Activated T-cell treated with anti-CD3 and anti-CD28 coated beads, Interleukin-2, amount 50 U/mL, for 48 hours (primary cell): ENCODE measurements around the gene STOML2.
"Not testable (repeated sequence)": the region's sequence is repeated elsewhere in the genome, so short reads cannot be mapped to it uniquely, and the experiment has no call there.

ENCODE experiments used
- DNase-seq, 2 experiments: peaks; one replicate each; pipeline ENCODE4 v3.0.0-alpha.2; 2020

Gene STOML2

DNA sequence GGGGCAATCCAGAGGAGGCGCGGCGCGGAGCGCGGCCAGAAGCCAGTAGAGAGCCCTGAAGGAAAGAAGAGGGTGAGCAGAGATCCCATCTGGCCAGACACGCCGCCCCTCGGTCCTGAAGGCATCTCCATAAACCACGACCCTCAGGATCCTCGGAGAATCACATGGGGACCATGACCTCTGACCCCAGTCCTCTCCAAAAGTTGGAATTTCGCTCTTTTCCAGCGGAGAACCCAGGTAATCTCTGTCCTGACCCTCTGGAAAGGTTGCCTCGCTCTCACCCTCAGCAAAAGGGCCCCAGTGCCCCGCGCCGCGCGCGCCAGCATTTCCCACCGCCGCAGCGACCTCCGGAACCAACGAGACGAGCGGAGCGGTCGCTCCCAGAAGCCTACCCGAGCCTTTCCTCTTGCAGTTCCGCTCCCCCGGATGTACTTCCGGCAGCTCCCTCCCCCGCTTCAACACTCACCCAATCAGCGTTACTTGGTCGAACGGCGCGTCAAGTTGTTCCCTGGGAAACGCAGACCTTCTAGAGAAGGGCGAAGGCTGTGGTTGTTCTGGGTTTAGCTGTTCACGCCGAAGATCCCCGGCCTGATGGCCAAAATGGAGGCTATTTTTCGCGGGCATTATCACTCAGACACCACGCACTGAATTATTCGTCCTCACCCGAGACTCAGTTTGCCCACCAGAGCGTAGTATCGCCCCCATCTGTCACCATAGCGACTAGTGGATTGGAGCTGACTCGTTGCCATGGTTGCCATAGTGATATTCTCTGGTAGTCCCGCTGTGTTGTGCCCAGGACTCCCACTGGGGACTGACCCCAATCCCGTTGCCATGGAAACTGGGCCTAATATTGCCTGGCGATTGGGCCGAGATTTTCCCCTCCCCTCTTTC, at the start of gene STOML2:
TSS of gene STOML2 (minus strand) at position 363 of the 891 bp plus-strand sequence. CDS start at position 326, 37 bp downstream.
- peak; percentile 91 to 92 for DNase-seq

- not testable (repeated sequence) for DNase-seq
Measured at GRCh38 chr9:35147941-35148563, 45.1 kb upstream of the STOML2 start.

GRCh38 chr9:35142037-35142436, 39.1 kb upstream of the STOML2 start:
- DNase-seq = no peak

GRCh38 chr9:35140093-35140492, 37.2 kb upstream of the STOML2 start:
- DNase-seq = no peak

DNA sequence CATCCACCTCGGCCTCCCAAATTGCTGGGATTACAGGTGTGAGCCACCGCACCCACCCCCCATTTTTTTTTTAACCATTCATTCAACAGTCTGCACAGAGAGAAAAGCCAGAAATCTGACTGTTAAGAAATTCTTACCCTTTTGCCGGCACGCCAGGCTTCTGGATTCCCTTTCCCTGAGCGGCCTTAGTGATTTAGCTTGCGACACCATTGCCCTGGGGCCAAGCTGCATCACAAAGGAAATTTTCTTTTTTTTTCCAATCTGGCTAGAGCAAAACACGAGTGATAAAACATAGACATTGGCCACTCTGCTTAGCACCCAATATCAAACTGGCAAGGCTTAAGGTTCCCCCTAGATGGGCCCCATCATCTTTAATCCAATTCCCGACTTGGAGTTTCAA, 33.9 kb upstream of the STOML2 start:
- DNase-seq = no peak

- no peak for DNase-seq
Measured at GRCh38 chr9:35135988-35136387, 33.1 kb upstream of the STOML2 start.

GRCh38 chr9:35134920-35135319, 32.0 kb upstream of the STOML2 start:
- no peak for DNase-seq

GRCh38 chr9:35116898-35117551, 14.1 kb upstream of the STOML2 start:
- DNase-seq = peak; percentile 84 to 87

DNA sequence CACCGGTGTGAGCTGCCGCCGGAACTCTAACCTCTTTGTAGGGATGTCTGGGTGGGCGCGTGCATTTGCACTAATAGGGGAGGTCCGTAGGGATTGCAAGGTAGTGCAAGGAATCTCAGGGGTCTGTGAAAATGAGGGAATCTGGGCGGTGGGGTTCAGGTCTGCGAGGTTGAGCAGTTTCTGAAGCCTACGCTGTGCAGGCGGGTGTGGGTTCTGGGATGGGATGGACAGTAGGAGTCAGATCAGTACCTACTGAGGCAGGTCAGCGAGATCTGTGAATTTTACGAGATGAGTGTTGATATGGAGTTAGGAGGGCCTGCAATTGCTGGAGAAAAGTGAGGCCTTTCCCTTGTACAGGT, 13.6 kb upstream of the STOML2 start:
- no peak for DNase-seq

GRCh38 chr9:35115680-35116538, 13.0 kb upstream of the STOML2 start, which contains the start of gene ATOSB:
Gene ATOSB (minus strand): TSS chr9:35115862. CDS start chr9:35108274, 7,588 bp downstream.
- peak; percentile 94 to 95 for DNase-seq

DNA sequence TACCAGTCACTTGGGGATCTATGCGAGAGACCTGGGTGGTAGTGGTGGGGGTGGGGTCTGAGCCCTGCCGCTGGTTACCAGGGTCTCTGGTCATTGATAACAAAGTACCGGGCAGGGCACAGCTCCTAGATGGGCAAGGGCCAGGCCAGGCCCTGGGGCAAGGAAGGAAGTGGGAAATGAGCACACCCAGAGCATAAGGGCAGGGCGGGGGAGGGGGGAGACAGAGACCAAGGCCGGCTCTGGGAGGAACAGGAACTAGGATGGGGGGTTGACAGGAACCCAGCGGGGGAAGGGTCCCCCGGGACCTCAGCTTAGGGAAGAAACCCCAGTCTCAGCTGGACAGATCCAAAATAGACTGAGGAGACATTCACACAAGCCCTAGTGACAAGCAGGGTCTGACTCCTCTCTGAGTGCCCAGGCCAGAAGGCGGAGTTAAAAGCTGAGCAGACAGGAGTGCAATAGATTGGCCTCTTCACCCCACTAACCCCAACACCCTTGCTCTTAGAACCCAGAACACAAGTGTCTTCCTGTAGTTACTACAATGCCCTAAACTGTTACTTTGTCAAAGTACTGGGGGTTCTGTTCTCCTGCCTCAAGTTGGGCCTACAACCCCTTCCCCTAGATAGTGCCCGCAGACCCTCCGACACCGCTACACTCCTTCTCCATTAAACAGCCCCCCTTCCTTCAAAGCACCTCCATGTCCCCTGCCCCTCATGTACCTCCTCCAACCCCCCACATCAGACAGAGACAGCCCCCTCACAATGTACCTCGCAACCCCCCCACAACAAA, 12.1 kb upstream of the STOML2 start:
- peak; percentile 49 to 59 for DNase-seq

DNA sequence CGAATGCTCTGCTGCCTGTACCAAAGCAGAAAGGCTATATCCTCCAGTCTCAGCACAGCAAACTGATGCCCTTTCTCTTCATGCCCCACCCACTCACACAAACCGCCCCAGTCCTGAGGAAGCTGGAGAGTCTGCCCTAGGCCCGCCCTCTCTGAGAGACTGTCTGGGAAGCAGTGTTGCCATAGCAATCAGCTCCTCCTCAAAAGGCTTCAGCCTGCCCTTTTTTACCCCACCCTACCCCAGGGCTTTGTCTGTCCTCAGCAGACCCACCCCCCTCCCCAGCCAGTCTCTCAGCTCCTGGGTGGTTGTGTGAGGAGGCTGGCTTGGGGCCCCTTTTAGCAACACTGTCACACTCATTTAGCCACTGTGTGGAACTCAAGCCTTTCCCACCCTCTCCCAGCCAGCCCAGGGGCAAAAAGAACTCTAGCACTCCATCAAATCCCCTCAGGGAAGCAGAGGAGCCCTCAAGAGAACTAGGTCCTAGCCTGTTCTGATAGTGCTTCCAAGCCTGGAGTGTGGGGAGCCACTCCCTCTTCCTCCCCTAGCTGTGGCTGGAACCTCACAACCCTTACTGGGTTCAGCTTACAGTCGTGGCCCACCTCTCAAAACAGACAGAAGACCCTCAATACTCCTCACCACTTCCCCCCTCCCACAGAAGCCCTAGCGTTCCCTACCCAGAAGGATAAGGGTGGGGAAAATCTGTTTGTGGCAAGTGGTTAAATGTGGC, 11.3 kb upstream of the STOML2 start:
- DNase-seq = peak; percentile 72 to 76

- peak in 1 of 2 experiments; percentile 26 for DNase-seq
Measured at GRCh38 chr9:35112257-35113020, 9.5 kb upstream of the STOML2 start.

DNA sequence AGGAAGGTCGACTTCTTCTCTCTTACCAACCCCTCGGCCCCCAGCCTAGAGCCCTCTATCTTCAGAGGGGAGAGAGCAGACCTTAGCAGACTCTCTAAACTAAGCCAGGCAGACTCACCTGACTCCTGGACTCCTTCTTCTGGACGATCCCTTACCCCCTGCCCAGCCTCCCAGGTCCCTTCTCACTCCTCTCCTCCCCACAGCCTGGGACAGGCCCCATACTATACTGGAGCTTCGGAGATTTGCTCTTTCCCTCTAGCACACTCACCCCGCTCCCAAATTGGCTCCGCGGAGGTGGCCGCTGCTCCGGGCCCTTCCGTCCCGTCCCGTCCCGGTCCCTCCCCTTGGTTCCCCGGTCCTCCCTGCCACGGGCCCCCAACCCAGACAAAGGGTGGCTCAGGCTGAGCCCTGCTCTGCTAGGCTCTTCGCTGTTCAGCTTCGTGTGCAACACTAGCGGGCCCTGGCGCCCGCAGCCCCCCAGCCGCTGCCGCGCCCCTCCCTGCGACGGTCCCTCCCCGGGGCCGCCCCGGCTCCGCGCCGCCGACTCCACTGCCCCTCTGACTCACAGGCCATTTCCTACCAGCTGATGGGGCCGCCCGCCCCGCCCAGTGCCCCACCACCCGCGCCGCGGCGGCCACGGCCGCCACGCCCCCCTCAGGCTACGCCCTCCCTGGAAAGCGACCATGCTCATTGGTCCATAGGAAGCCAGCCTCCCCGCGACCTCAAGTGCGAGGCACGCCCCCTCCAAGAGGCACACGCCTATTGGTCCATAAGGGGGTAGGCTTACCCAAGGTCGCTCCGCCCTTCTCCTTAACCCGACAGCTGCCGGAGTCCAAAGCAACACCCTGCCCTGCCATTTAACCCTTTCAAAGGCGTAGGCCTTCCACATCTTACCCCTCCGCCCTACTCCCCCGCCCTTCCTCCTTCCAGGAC, 8.3 kb upstream of the STOML2 start:
- DNase-seq = peak; percentile 95 to 97

GRCh38 chr9:35110327-35110761, 7.4 kb upstream of the STOML2 start:
- DNase-seq = peak in 1 of 2 experiments; percentile 22

DNA sequence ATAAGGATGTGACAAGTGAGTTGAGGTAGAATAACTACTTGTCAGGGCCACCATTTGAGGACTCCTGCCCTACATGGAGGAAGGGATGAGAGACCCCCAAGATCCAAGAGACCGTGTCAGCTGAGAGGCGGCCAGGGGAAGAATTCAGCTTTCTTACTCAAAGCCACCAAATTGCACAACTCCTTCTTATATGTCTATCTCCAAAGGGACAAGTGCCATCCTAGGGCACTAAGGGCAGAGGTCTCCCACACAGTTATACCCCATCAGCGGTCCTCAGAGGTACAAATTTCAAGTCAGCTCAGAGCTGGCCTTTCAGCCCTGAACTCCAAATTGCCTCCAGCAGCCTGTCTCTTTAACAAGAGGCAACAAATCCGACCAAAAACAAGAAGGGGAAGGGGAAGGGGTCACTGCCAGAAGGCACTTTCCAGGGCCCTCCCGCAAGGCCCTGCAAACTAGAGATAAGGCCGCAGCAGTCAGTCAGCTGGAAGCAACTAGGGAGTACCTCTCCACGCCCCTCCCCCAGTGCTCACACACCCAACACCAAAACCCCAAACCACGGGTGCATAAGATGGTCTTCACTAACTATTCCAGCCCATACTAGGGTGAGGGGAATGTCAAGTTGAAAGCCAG, 6.1 kb upstream of the STOML2 start:
- DNase-seq = peak in 1 of 2 experiments; percentile 11

GRCh38 chr9:35108461-35108860, 5.5 kb upstream of the STOML2 start:
- no peak for DNase-seq
